ENCODE data around the gene MAML3. TPM values are rescaled to one million over a fixed set of nuclear protein-coding genes. Genes with fewer than 3 reads are reported as not detected.

Gene MAML3
- total and polyA plus RNA-seq, 2 of the 13 experiments (the other 11 are each of a cell fraction or from before 2014, with no cell fraction given), result 0.05 to 0.13 TPM

GRCh38 chr4:139833151-139833910, 320.7 kb downstream of the MAML3 start:
- H3K36me3 ChIP-seq (replicated peaks in 1 of 2; ENCODE audit: control insufficient read depth in 1 of 2, insufficient read depth in 2 of 2, low read length in 2 of 2), result no peaks in the 10 kb centered on the region
- H4K20me1 ChIP-seq (ENCODE audit: insufficient read depth, low read length), result no peaks in the 10 kb centered on the region
- FAIRE-seq (no peak), DNase-seq (ENCODE audit: low spot score) (no peak), ATAC-seq (no peak)
- WGBS (ENCODE audit: low lambda C conversion rate), result 93% methylated on average over 20 of the region's 21 CpGs
- H3K9me3 ChIP-seq (ENCODE audit: low read length), result no peaks in the 10 kb centered on the region
- no peak overlapping the region for H3K4me3 ChIP-seq (replicated peaks in 1 of 3; ENCODE audit: insufficient read depth in 1 of 3, low read depth in 2 of 3, low read length in 3 of 3)
- no peak overlapping the region for H3K9ac ChIP-seq (ENCODE audit: insufficient read depth, low read depth, low read length)
- in situ Hi-C loops (cut with HindIII; ENCODE audit: extremely low pct_ligation_motif_present, low pct_unique_long_range_greater_than_20kb) (no loop called here), intact Hi-C loops (cut with micrococcal nuclease; ENCODE audit: unreplicated experiment) (no loop called here)
- no peaks in the 10 kb centered on the region for H3K79me2 ChIP-seq (ENCODE audit: insufficient read depth, low read length)
- H3K27ac ChIP-seq (ENCODE audit: extremely low read length, insufficient read depth, low read length), result peak overlapping the region; percentile 61
- ChIA-PET CTCF (ENCODE audit: low intra/inter-chr PET ratio, low total read pairs) (no interaction called here), POLR2A (interaction anchor here (0.6 kb wide), 1 partner anchor 862 kb away, joined by 3 read pairs; no protein-coding TSS in a partner anchor)
- H3K4me2 ChIP-seq (ENCODE audit: low read depth, low read length), result peak overlapping the region; percentile 60
- no TSS peak for BruUV-seq (replicated peaks)
- no peak overlapping the region for H2AFZ ChIP-seq (ENCODE audit: low read length)
- H3K27me3 ChIP-seq (ENCODE audit: control insufficient read depth in 1 of 2, insufficient read depth in 2 of 2, low read length in 2 of 2), result no peaks in the 10 kb centered on the region; a peak in 1 of 5 replicates
- peaks cover 62% of the 10 kb centered on the region for H3K4me1 ChIP-seq (ENCODE audit: insufficient read depth, low read length)
- TF ChIP-seq ZNF616 (CRISPR knock-in tag; IDR thresholded peaks at IDR 0.05; ENCODE audit: low read depth) (no peak), ZNF713 (CRISPR knock-in tag; IDR thresholded peaks at IDR 0.05) (no peak), HIC2 (CRISPR knock-in tag; IDR thresholded peaks at IDR 0.05; ENCODE audit: low read depth) (no peak), ZNF570 (CRISPR knock-in tag; IDR thresholded peaks at IDR 0.05; ENCODE audit: borderline replicate concordance) (no peak), KLF9 (CRISPR knock-in tag; IDR thresholded peaks at IDR 0.05; ENCODE audit: low read depth) (no peak), ZNF205 (CRISPR knock-in tag; IDR thresholded peaks at IDR 0.05) (no peak), CHD4 (IDR thresholded peaks at IDR 0.05; ENCODE audit: borderline replicate concordance, low read length) (0 out of 2 replicates have a peak, but pooled peaks have one; percentile 1), ZBTB40 (IDR thresholded peaks at IDR 0.05) (no peak), ZBTB40 (CRISPR knock-in tag; IDR thresholded peaks at IDR 0.05) (no peak)

Data from HepG2 (cell line).